ENCODE measurements around the gene ITCH.
"Not testable (repeated sequence)": the region's sequence is repeated elsewhere in the genome, so short reads cannot be mapped to it uniquely, and the experiment has no call there.

Gene ITCH

GRCh38 chr20:34461779-34462087 is 98.7 kb downstream of the ITCH start:
- TF ChIP-seq CTCF (conservative IDR thresholded peaks at IDR 0.05) (no peak), ZFX (IDR thresholded peaks at IDR 0.05) (no peak)
- no peak overlapping the region for H3K27ac ChIP-seq

- H3K27ac ChIP-seq, result no peak overlapping the region
- TF ChIP-seq CTCF (conservative IDR thresholded peaks at IDR 0.05) (no peak), ZFX (IDR thresholded peaks at IDR 0.05) (no peak)
These were observed 105.9 kb downstream of the ITCH start for GRCh38 chr20:34468951-34469350.

- no peak for TF ChIP-seq CTCF (conservative IDR thresholded peaks at IDR 0.05)
- TF ChIP-seq ZFX (IDR thresholded peaks at IDR 0.05), result no peak
- no peak overlapping the region for H3K27ac ChIP-seq
These were observed 109.3 kb downstream of the ITCH start for GRCh38 chr20:34472246-34472925.

- H3K27ac ChIP-seq, result no peak overlapping the region
- TF ChIP-seq CTCF (conservative IDR thresholded peaks at IDR 0.05), result peak; percentile 62
- TF ChIP-seq ZFX (IDR thresholded peaks at IDR 0.05), result no peak
These were observed 110.3 kb downstream of the ITCH start for GRCh38 chr20:34473262-34473883.

GRCh38 chr20:34475979-34476736 is 113.1 kb downstream of the ITCH start:
- TF ChIP-seq CTCF (conservative IDR thresholded peaks at IDR 0.05) (no peak), ZFX (IDR thresholded peaks at IDR 0.05) (no peak)
- H3K27ac ChIP-seq, result no peak overlapping the region

- H3K27ac ChIP-seq, result no peak overlapping the region
These were observed 116.6 kb downstream of the ITCH start for GRCh38 chr20:34479627-34480026.

GRCh38 chr20:34482154-34482553 is 119.1 kb downstream of the ITCH start:
- H3K27ac ChIP-seq, result not testable (repeated sequence)

More at GRCh38 chr20:34479627-34480026, 116.6 kb downstream of the ITCH start:
- TF ChIP-seq CTCF (conservative IDR thresholded peaks at IDR 0.05) (no peak), ZFX (IDR thresholded peaks at IDR 0.05) (no peak)

- H3K27ac ChIP-seq, result not testable (repeated sequence)
These were observed 120.6 kb downstream of the ITCH start for GRCh38 chr20:34483585-34484220.
